ENCODE results near the gene CD6. TPM values are rescaled to one million over a fixed set of nuclear protein-coding genes. Genes with fewer than 3 reads are reported as not detected.

CD6 gene
- total and polyA plus RNA-seq, 2 of the 8 experiments (the other 6 are each of a cell fraction or from before 2014, with no cell fraction given) = 0.03 TPM; not detected in 1

DNA sequence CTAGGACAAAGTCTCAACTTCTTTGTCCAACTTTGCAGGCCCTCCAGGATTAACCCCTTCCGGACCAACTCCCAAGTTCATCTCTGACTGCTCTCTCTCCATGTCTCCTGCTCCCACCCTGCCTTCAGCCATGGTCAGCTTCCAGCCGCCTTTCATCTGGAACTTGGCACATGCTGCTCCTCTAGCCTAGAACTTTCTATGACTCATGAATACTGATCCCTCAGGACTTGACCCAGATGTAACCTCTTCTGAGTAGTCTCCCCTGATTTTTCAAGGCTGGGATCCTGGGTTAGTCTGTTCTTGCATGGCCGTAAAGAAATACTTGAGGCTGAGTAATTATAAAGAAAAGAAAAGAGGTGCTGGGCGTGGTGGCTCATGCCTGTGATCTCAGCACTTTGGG is 14.3 kb upstream of the CD6 start (continued):
- TF ChIP-seq TCF12 (IDR thresholded peaks at IDR 0.05; ENCODE audit: low read depth, low read length) (no peak), NANOG (IDR thresholded peaks at IDR 0.05; ENCODE audit: insufficient read depth, low read depth, low read length, poor library complexity, severe bottlenecking) (no peak), CHD2 (IDR thresholded peaks at IDR 0.05; ENCODE audit: low read length) (no peak)
- TF ChIP-seq, protein P1, sequence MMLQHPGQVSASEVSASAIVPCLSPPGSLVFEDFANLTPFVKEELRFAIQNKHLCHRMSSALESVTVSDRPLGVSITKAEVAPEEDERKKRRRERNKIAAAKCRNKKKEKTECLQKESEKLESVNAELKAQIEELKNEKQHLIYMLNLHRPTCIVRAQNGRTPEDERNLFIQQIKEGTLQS (IDR thresholded peaks at IDR 0.05; ENCODE audit: insufficient read depth, low read depth, low read length) = no peak

Data from H1 (cell line).